ENCODE data around the gene BMP8B.

The BMP8B gene

DNA sequence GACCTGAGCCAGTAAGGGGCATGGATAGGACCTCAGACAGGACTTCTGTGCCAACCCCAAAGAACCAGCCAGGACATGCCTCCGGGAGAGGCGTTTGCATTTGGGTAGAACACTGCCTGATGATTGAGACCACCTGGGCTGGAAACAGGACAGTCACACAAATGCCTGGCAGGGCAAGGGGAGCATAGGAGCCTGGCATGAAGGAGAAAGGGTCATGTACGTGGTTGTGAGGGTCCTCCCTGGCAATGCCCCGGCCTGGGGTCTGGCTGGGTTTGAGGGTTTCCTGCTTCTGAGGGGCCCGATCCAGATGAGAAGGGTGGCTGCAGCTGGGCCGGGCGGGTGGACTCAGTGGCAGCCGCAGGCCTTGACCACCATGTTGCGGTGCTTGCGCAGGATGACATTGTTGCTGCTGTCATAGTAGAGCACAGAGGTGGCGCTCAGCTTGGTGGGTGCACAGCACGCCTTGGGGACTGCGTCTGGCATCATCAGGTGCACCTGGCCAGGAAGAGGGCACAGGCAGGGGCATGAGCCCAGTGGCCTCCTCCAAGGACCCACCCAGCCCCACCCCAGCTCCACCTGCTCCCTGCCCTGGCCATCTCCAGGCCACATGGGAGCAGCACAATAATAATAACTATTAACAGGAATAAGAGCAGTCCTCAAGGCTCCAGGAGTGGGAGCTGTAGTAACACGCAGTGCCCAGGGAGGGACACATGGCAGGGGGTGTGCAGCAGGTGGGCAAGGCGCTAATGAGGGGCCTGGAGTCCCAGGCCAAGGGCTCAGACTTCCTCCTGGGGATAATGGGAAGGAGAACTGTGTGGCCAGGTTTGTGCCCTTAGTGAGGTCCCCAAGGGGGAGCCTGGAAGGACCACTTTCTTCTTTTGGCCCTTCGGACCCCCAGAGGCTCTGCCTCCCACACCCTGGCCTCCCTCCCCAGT is 28.3 kb downstream of the BMP8B start:
- no peaks in the 10 kb centered on the region for H3K4me1 ChIP-seq (ENCODE audit: control insufficient read depth in 1 of 2, insufficient read depth in 2 of 2, low read length in 2 of 2)
- no peak overlapping the region for H3K9ac ChIP-seq (ENCODE audit: low read depth in 1 of 2, low read length in 2 of 2)

DNA sequence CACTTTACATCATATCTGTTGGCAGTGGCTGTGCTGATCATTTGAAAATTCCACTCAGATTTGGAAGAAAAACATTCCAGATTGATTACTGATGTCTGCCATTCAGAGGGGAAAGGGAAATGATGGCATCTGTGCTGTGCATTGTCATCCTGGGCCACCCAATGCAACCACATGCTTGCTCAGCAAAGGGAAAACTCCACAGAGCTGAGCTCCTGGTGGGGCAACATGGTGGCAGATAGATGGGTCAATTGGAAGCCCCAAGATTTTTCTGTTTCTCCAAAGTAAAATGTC is 29.3 kb downstream of the BMP8B start:
- H3K4me3 ChIP-seq (ENCODE audit: low read depth in 1 of 2, low read length in 2 of 2), result no peak overlapping the region
- H3K36me3 ChIP-seq (ENCODE audit: control insufficient read depth in 1 of 2, insufficient read depth in 2 of 2, low read length in 2 of 2), result peaks cover 13 to 57% of the 10 kb centered on the region in 2 donors
- no peak overlapping the region for H3K9ac ChIP-seq (ENCODE audit: low read depth in 1 of 2, low read length in 2 of 2)
- H3K27ac ChIP-seq (ENCODE audit: low read depth, low read length), result no peak overlapping the region
- H3K4me1 ChIP-seq (ENCODE audit: control insufficient read depth in 1 of 2, insufficient read depth in 2 of 2, low read length in 2 of 2), result no peaks in the 10 kb centered on the region
- no peaks in the 10 kb centered on the region for H3K27me3 ChIP-seq (ENCODE audit: control insufficient read depth in 1 of 2, insufficient read depth in 2 of 2, low read length in 2 of 2)
- no peaks in the 10 kb centered on the region for H3K9me3 ChIP-seq (ENCODE audit: control insufficient read depth in 1 of 2, low read length in 2 of 2)

More for the DNA sequence above, 28.3 kb downstream of the BMP8B start:
- Histone ChIP-seq H3K9me3 (ENCODE audit: control insufficient read depth in 1 of 2, low read length in 2 of 2) (no peaks in the 10 kb centered on the region), H3K36me3 (ENCODE audit: control insufficient read depth in 1 of 2, insufficient read depth in 2 of 2, low read length in 2 of 2) (peaks cover 5 to 48% of the 10 kb centered on the region in 2 donors), H3K4me3 (ENCODE audit: low read depth in 1 of 2, low read length in 2 of 2) (no peak overlapping the region), H3K27me3 (ENCODE audit: control insufficient read depth in 1 of 2, insufficient read depth in 2 of 2, low read length in 2 of 2) (no peaks in the 10 kb centered on the region), H3K27ac (ENCODE audit: low read depth, low read length) (no peak overlapping the region)

DNA sequence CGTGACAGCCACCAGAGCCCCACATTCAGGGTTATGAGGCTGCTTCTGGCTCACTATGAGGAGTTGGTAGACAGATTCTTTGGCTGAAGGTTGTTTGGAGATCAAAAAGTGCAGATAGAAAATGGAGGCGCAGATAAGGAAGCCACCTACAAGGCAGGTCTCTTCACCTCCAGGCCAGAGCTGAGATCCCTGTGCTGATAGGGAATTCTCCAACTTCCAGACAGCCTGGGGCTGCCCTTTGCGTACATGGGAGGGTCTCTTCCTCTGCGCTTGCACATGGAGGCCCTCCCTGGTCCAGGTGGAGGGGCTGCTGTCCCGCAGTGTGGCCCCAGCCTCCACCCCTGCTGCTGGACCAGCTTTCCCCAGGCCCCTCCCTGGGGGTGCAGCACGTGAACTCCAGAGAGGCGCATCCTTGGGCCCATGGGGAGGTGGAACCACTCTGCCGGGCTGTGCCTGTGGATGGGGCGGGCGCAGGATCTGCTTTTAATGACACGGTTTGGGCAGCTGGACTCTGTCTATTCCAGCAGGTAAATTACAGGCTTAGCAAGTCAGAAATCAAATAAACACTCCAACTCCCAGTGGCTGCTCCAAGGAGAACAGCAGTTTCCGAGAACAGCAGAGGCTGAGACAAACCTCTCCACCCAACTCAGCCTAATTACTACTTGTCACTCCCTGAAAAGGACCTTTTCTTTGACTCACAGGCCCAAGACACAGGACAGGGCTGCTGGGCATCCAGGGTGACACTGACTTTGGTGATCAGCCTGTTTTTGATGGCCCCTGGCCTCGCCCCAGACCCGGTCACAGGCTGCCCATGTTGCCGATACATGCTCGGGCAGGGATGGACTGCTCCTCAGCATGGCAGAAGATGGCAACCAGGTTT is 29.9 kb downstream of the BMP8B start:
- Histone ChIP-seq H3K4me3 (ENCODE audit: low read depth in 1 of 2, low read length in 2 of 2) (no peak overlapping the region), H3K36me3 (ENCODE audit: control insufficient read depth in 1 of 2, insufficient read depth in 2 of 2, low read length in 2 of 2) (peaks cover 13 to 63% of the 10 kb centered on the region in 2 donors), H3K9ac (ENCODE audit: low read depth in 1 of 2, low read length in 2 of 2) (no peak overlapping the region), H3K27me3 (ENCODE audit: control insufficient read depth in 1 of 2, insufficient read depth in 2 of 2, low read length in 2 of 2) (no peaks in the 10 kb centered on the region), H3K9me3 (ENCODE audit: control insufficient read depth in 1 of 2, low read length in 2 of 2) (no peaks in the 10 kb centered on the region), H3K27ac (ENCODE audit: low read depth, low read length) (no peak overlapping the region), H3K4me1 (ENCODE audit: control insufficient read depth in 1 of 2, insufficient read depth in 2 of 2, low read length in 2 of 2) (no peaks in the 10 kb centered on the region)

DNA sequence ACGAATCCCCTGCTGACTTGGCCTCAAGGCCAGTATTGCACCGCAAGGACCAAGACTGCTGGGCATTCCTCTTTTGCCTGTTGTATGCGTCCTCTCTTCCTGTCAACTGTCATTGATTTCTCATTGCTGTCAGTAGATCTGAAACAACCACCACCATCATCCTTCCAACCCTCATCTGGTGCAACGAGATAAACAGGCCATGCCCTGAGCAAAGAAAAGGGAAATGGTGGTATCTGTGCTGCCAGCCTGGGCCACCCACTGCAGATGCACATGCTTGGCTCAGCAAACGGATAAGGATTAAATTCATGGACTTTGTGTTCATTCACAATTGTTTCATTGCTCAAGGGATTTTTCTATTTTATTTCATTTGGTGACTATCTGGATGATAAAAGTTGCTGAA is 31.2 kb downstream of the BMP8B start:
- Histone ChIP-seq H3K4me3 (ENCODE audit: low read depth in 1 of 2, low read length in 2 of 2) (no peak overlapping the region), H3K27ac (ENCODE audit: low read depth, low read length) (no peak overlapping the region), H3K36me3 (ENCODE audit: control insufficient read depth in 1 of 2, insufficient read depth in 2 of 2, low read length in 2 of 2) (peaks cover 25 to 73% of the 10 kb centered on the region in 2 donors), H3K9ac (ENCODE audit: low read depth in 1 of 2, low read length in 2 of 2) (no peak overlapping the region), H3K9me3 (ENCODE audit: control insufficient read depth in 1 of 2, low read length in 2 of 2) (no peaks in the 10 kb centered on the region), H3K27me3 (ENCODE audit: control insufficient read depth in 1 of 2, insufficient read depth in 2 of 2, low read length in 2 of 2) (no peaks in the 10 kb centered on the region), H3K4me1 (ENCODE audit: control insufficient read depth in 1 of 2, insufficient read depth in 2 of 2, low read length in 2 of 2) (no peaks in the 10 kb centered on the region)

DNA sequence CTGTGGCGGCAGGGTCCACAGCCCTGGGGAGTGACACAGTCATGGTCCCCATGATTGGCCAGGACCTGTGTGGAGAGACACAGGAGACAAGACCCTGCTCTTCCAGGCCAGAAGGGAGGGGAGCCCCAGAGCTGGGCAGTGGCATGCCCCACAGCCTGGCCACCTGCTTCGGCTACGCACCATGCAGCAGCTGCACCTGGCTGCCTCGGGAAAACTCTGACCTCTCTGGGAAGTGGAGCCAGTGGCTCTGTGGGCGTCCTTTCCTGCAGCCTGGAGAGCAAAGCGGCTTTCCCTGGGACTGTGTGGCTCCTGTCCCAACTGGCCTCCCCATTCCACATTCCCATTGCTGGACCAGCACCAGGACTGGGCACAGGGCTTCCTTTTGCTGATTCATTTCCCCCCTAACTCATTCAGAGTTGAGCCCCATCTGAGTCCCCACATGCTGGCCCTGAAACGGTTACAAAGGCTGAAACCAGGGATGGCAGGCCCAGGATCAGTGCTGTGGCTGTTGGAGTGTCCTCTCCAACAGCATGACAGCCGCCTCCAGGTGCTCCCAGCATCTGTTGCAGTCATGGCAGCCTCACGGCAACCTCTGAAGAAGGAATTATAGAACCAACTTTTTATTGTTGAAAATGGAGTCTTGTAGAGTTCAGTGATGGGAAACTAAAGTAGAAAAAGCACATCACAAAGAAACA is 32.6 kb downstream of the BMP8B start:
- H3K4me1 ChIP-seq (ENCODE audit: control insufficient read depth in 1 of 2, insufficient read depth in 2 of 2, low read length in 2 of 2), result no peaks in the 10 kb centered on the region
- peaks cover 30 to 86% of the 10 kb centered on the region in 2 donors for H3K36me3 ChIP-seq (ENCODE audit: control insufficient read depth in 1 of 2, insufficient read depth in 2 of 2, low read length in 2 of 2)
- no peak overlapping the region for H3K27ac ChIP-seq (ENCODE audit: low read depth, low read length)
- H3K9ac ChIP-seq (ENCODE audit: low read depth in 1 of 2, low read length in 2 of 2), result no peak overlapping the region
- no peaks in the 10 kb centered on the region for H3K9me3 ChIP-seq (ENCODE audit: control insufficient read depth in 1 of 2, low read length in 2 of 2)
- no peak overlapping the region for H3K4me3 ChIP-seq (ENCODE audit: low read depth in 1 of 2, low read length in 2 of 2)
- no peaks in the 10 kb centered on the region for H3K27me3 ChIP-seq (ENCODE audit: control insufficient read depth in 1 of 2, insufficient read depth in 2 of 2, low read length in 2 of 2)

DNA sequence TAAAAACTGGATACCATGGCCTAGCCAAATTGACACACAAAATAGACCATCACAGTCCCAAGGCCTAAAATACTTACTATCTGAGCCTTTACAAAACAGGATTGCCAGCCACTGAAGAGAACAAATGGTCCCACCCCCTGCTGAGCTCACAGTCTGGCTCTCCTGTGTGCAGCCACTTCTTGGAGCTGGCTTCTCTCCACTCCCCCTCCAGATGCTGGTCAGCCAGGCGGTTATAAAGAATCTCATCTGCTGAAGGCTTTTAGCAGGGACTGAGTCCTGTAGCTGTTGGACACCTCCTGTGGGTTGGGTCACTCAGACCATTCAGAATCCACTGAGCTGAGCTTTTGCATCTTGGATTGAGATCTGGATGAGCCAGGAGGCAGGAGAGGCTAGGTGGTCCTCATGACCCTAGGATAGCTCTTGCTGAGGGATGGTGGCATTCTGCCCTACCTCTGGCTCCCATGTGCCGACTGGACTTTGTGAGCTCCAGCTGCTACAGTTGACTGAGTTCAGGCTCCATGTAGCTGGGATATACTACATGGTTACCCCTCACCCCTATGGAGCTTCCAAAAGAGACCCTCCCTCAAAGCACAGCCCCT is 33.7 kb downstream of the BMP8B start:
- Histone ChIP-seq H3K27ac (ENCODE audit: low read depth, low read length) (no peak overlapping the region), H3K4me3 (ENCODE audit: low read depth in 1 of 2, low read length in 2 of 2) (no peak overlapping the region), H3K4me1 (ENCODE audit: control insufficient read depth in 1 of 2, insufficient read depth in 2 of 2, low read length in 2 of 2) (no peaks in the 10 kb centered on the region), H3K27me3 (ENCODE audit: control insufficient read depth in 1 of 2, insufficient read depth in 2 of 2, low read length in 2 of 2) (no peaks in the 10 kb centered on the region), H3K9ac (ENCODE audit: low read depth in 1 of 2, low read length in 2 of 2) (no peak overlapping the region), H3K9me3 (ENCODE audit: control insufficient read depth in 1 of 2, low read length in 2 of 2) (no peaks in the 10 kb centered on the region), H3K36me3 (ENCODE audit: control insufficient read depth in 1 of 2, insufficient read depth in 2 of 2, low read length in 2 of 2) (peaks cover 30 to 96% of the 10 kb centered on the region in 2 donors)

DNA sequence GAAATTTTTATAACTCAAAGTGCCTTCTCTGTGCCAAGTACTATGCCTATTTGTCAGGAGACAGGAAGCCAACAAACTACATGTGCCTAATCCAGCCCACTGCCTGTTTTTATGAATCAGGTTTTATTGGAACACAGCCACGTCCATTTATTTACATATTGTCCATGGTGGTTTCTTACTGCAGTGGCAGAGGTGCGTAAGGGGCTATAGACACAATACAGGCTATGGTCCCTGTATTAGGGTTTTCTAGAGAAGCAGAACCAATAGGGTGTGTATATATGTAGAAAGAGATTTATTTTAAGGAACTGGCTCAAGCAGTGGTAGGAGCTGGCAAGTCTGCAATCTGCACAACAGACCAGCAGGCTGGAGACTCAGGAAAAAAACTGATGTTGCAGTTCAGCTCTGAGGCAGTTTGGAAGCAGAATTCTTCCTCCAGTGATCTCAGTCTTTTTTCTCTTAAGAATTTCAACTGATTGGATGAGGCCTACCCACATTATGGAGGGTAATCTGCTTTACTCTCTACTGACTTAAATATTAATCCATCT is 34.6 kb downstream of the BMP8B start:
- H3K9ac ChIP-seq (ENCODE audit: low read depth in 1 of 2, low read length in 2 of 2), result no peak overlapping the region
- no peak overlapping the region for H3K27ac ChIP-seq (ENCODE audit: low read depth, low read length)
- H3K27me3 ChIP-seq (ENCODE audit: control insufficient read depth in 1 of 2, insufficient read depth in 2 of 2, low read length in 2 of 2), result no peaks in the 10 kb centered on the region
- H3K4me3 ChIP-seq (ENCODE audit: low read depth in 1 of 2, low read length in 2 of 2), result no peak overlapping the region
- H3K4me1 ChIP-seq (ENCODE audit: control insufficient read depth in 1 of 2, insufficient read depth in 2 of 2, low read length in 2 of 2), result no peaks in the 10 kb centered on the region
- H3K9me3 ChIP-seq (ENCODE audit: control insufficient read depth in 1 of 2, low read length in 2 of 2), result no peaks in the 10 kb centered on the region
- H3K36me3 ChIP-seq (ENCODE audit: control insufficient read depth in 1 of 2, insufficient read depth in 2 of 2, low read length in 2 of 2), result peaks cover 35 to 96% of the 10 kb centered on the region in 2 donors

DNA sequence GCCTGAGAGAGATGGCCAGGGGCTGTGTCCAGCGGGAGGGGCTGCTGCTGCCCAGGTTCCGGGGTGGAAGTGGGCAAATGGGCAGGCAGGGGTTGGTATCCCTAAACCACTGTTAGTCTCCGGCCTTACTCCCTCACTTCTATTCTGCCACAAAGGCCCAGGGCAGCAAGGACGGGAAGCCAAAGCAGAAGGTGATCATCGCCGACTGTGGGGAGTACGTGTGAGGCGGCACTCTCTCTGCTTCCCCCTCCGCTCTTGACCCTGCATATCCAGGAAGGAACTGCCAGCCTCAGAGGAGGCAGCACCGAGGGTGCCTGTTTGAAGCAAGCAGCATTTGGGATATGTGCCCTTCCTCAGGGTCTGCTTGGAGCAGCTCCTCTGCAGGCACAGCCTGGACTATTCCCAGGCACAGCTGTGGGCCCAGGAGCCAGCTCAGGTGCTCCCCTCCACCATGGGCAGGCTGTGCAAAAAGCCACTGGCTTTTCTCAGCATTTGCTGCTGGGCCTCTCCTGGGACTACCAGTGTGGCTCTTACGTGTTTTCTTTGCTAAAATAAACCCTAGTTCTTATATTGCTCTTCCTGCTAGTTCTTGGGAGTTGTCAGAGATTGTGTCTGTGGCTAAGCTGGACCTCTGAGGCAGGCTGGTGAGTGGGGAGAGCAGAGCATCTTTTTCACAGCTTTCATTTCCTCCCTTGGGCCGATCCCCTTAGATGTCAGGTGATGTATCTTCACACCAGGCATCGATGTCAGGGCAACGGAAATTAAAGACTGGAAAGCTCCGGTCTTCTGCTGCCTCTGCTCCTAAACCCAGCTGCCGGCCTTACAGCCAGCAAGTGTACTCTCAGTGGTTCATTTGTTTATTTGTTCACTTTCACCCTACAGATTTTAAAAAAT is 35.3 kb downstream of the BMP8B start:
- H3K9ac ChIP-seq (ENCODE audit: low read depth in 1 of 2, low read length in 2 of 2), result no peak overlapping the region
- no peaks in the 10 kb centered on the region for H3K9me3 ChIP-seq (ENCODE audit: control insufficient read depth in 1 of 2, low read length in 2 of 2)
- H3K4me1 ChIP-seq (ENCODE audit: control insufficient read depth in 1 of 2, insufficient read depth in 2 of 2, low read length in 2 of 2), result no peaks in the 10 kb centered on the region
- H3K27me3 ChIP-seq (ENCODE audit: control insufficient read depth in 1 of 2, insufficient read depth in 2 of 2, low read length in 2 of 2), result no peaks in the 10 kb centered on the region
- no peak overlapping the region for H3K27ac ChIP-seq (ENCODE audit: low read depth, low read length)
- H3K36me3 ChIP-seq (ENCODE audit: control insufficient read depth in 1 of 2, insufficient read depth in 2 of 2, low read length in 2 of 2), result peaks cover 42 to 98% of the 10 kb centered on the region in 2 donors
- no peak overlapping the region for H3K4me3 ChIP-seq (ENCODE audit: low read depth in 1 of 2, low read length in 2 of 2)

DNA sequence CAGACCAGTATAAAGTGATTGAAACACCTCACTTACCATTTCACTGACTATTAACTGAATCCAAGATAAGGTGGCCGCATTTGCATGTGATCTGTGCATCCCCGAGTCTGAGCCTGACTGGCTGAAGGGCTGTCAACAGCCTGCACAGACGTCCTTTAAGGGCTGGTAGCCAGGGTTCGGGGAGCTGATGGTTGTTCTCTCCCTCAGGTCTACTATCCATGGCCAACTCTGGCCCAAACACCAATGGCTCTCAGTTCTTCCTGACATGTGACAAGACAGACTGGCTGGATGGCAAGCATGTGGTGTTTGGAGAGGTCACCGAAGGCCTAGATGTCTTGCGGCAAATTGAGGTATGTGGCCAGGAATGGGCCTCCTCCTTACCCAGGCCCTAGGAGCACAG is 36.0 kb downstream of the BMP8B start:
- no peak overlapping the region for H3K9ac ChIP-seq (ENCODE audit: low read depth in 1 of 2, low read length in 2 of 2)

More for the DNA sequence above, 36.0 kb downstream of the BMP8B start:
- no peak overlapping the region for H3K27ac ChIP-seq (ENCODE audit: low read depth, low read length)
- H3K4me1 ChIP-seq (ENCODE audit: control insufficient read depth in 1 of 2, insufficient read depth in 2 of 2, low read length in 2 of 2), result no peaks in the 10 kb centered on the region
- no peaks in the 10 kb centered on the region for H3K9me3 ChIP-seq (ENCODE audit: control insufficient read depth in 1 of 2, low read length in 2 of 2)
- H3K4me3 ChIP-seq (ENCODE audit: low read depth in 1 of 2, low read length in 2 of 2), result no peak overlapping the region
- H3K27me3 ChIP-seq (ENCODE audit: control insufficient read depth in 1 of 2, insufficient read depth in 2 of 2, low read length in 2 of 2), result no peaks in the 10 kb centered on the region
- peaks cover 48 to 98% of the 10 kb centered on the region in 2 donors for H3K36me3 ChIP-seq (ENCODE audit: control insufficient read depth in 1 of 2, insufficient read depth in 2 of 2, low read length in 2 of 2)
